SU-DHL-6 (cell line): ENCODE data around the gene FRS2.

Source experiments
- H2AFZ ChIP-seq: fragments of 200-600 bp; sonication (generic); 2 replicates; pipeline ENCODE4 v1.6.1; 2014; ENCODE audit warnings: low read depth, mild to moderate bottlenecking, moderate library complexity, mixed read lengths, antibody characterized with exemption, low read length; ENCODE audit not compliant: severe bottlenecking
- H3F3A ChIP-seq: fragments of 200-600 bp; shearing (Covaris generic); 2 replicates; pipeline ENCODE4 v1.6.0; 2016; ENCODE audit warnings: antibody characterized with exemption, mild to moderate bottlenecking; ENCODE audit not compliant: insufficient read depth
- H3K27ac ChIP-seq: fragments of 200-600 bp; sonication (generic); 2 replicates; pipeline ENCODE4 v1.5.1; 2016; ENCODE audit warnings: low read depth, mild to moderate bottlenecking, low read length, moderate library complexity, mixed read lengths
- H3K27me3 ChIP-seq: fragments of 200-600 bp; sonication (generic), shearing (Covaris generic); 2 replicates; pipeline ENCODE4 v1.6.0; 2014; ENCODE audit warnings: mild to moderate bottlenecking, low read length
- H3K36me3 ChIP-seq: fragments of 200-600 bp; sonication (generic); 2 replicates; pipeline ENCODE4 v1.6.1; 2014; ENCODE audit warnings: mild to moderate bottlenecking, low read length, mixed read lengths
- H3K4me2 ChIP-seq: fragments of 300-600, 200-600 bp; shearing (Covaris generic), sonication (generic); 2 replicates; pipeline ENCODE4 v1.6.0; 2014; ENCODE audit warnings: low read length, low read depth, mild to moderate bottlenecking; ENCODE audit not compliant: poor library complexity, severe bottlenecking
- H3K4me3 ChIP-seq: fragments of 200-600 bp; sonication (generic); 2 replicates; pipeline ENCODE4 v1.5.1; 2014; ENCODE audit warnings: antibody characterized with exemption, low read length, mild to moderate bottlenecking, mixed read lengths; ENCODE audit not compliant: insufficient read depth, poor library complexity, severe bottlenecking
- H3K79me2 ChIP-seq: fragments of 200-600 bp; sonication (generic); 2 replicates; pipeline ENCODE4 v1.6.1; 2014; ENCODE audit warnings: mild to moderate bottlenecking, low read length, moderate library complexity; ENCODE audit not compliant: insufficient read depth
- H3K9ac ChIP-seq: fragments of 200-600 bp; sonication (generic); 2 replicates; pipeline ENCODE4 v1.7.0; 2014; ENCODE audit warnings: mild to moderate bottlenecking, low read length
- H3K9me2 ChIP-seq: fragments of 200-600 bp; sonication (generic); replicated peaks from 2 replicates; pipeline ENCODE4 v1.6.1; 2014; ENCODE audit warnings: low read length; ENCODE audit not compliant: insufficient read depth
- H3K9me3 ChIP-seq: fragments of 200-600 bp; sonication (generic); 2 replicates; pipeline ENCODE4 v1.6.1; 2014; ENCODE audit warnings: low read length, mixed read lengths; ENCODE audit not compliant: insufficient read depth
- H4K20me1 ChIP-seq: fragments of 200-600 bp; sonication (generic); 2 replicates; pipeline ENCODE4 v1.6.1; 2014; ENCODE audit warnings: low read depth, mild to moderate bottlenecking, antibody characterized with exemption, low read length, moderate library complexity, mixed read lengths
- EZH2phosphoT487 ChIP-seq: fragments of 200-600 bp; sonication (generic), shearing (Covaris generic); conservative IDR thresholded peaks from 2 replicates; pipeline ENCODE4 v1.6.1; 2018; ENCODE audit warnings: mild to moderate bottlenecking, antibody characterized with exemption, low read length, moderate library complexity, mixed read lengths
- TF ChIP-seq, protein P1 (sequence below): fragments of 200-600 bp; sonication (generic); IDR thresholded peaks from one replicate; pipeline ENCODE4 v1.5.1; 2017; ENCODE audit warnings: antibody characterized with exemption, mild to moderate bottlenecking, low read length, moderate library complexity; ENCODE audit not compliant: insufficient read depth, poor library complexity, severe bottlenecking

FRS2 gene

DNA sequence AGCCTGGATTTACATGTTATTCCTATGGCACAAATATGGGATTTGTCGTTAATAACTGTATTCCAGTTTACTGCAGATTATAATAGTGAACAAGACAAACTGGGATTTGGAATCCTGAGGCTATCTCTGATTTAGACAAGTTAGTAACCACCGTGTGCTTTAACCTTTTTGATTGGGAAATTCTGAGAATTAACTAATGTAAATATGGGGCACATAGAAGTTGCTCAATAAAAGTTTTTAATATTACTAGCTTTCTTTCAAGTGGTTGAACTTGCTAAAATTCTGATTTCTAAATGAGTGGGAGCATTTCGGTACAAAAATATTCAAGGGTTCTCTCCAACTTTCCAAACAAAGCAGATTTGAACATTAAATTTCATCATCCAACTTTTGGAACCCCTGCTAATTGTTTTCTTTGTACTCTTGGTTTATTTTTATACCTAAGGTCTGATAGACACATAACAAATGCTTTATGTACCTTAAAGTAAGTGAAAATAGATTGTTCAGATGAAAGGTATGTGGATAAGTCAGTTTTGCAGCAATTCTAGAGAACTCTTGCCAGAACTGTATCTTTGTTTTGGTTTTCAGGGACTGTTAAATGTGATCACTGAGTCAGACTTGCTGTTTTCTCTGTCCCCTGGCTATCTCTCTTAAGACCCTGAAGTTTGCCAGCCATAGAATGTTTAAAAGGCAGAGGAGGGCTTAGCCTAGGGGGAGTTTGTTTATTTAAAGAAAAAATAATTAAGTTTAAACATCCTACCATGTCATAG, 57.5 kb downstream of the FRS2 start:
- 0 out of 2 replicates have a peak, but pooled peaks cover 6% of the 10 kb centered on the region for H4K20me1 ChIP-seq
- no peaks in the 10 kb centered on the region for H3F3A ChIP-seq
- no peaks in the 10 kb centered on the region for H3K27me3 ChIP-seq
- peaks cover 37% of the 10 kb centered on the region for H3K79me2 ChIP-seq
- H3K4me3 ChIP-seq, result no peak overlapping the region
- H3K27ac ChIP-seq, result no peak overlapping the region
- no peak overlapping the region for H3K4me2 ChIP-seq
- no peak overlapping the region for H2AFZ ChIP-seq
- H3K9ac ChIP-seq, result no peak overlapping the region
- H3K9me2 ChIP-seq, result no peaks in the 10 kb centered on the region
- no peaks in the 10 kb centered on the region for H3K9me3 ChIP-seq
- TF ChIP-seq, protein P1, sequence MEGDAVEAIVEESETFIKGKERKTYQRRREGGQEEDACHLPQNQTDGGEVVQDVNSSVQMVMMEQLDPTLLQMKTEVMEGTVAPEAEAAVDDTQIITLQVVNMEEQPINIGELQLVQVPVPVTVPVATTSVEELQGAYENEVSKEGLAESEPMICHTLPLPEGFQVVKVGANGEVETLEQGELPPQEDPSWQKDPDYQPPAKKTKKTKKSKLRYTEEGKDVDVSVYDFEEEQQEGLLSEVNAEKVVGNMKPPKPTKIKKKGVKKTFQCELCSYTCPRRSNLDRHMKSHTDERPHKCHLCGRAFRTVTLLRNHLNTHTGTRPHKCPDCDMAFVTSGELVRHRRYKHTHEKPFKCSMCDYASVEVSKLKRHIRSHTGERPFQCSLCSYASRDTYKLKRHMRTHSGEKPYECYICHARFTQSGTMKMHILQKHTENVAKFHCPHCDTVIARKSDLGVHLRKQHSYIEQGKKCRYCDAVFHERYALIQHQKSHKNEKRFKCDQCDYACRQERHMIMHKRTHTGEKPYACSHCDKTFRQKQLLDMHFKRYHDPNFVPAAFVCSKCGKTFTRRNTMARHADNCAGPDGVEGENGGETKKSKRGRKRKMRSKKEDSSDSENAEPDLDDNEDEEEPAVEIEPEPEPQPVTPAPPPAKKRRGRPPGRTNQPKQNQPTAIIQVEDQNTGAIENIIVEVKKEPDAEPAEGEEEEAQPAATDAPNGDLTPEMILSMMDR, result no peak
- no peak for TF ChIP-seq EZH2phosphoT487
- peaks cover 2% of the 10 kb centered on the region; the same call in 1 of the 2 replicates for H3K36me3 ChIP-seq

DNA sequence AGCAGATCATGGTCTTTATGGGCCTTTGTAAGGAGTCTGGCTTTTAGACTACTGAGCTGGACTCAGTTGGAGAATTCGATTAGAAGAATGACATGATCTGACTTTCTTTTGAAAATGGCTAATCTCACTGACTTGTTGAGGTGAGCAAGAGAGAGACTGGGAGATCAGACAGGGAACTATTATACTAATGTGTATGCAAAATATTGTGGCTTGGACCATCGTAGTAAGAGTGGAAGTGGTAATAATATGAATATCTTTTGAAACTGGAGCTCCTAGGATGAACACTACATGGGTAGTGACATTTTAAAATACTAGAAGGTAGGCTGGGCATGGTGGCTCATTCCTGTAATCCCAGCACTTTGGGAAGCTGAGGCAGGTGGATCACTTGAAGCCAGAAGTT, 58.8 kb downstream of the FRS2 start:
- Histone ChIP-seq H3K4me3 (no peak overlapping the region), H3K27ac (no peak overlapping the region), H3F3A (no peaks in the 10 kb centered on the region), H3K79me2 (peaks cover 24% of the 10 kb centered on the region), H3K9ac (no peak overlapping the region), H3K36me3 (peaks cover 2% of the 10 kb centered on the region; the same call in 1 of the 2 replicates), H3K4me2 (no peak overlapping the region), H2AFZ (no peak overlapping the region), H3K9me2 (no peaks in the 10 kb centered on the region), H4K20me1 (0 out of 2 replicates have a peak, but pooled peaks cover 6% of the 10 kb centered on the region), H3K27me3 (no peaks in the 10 kb centered on the region), H3K9me3 (no peaks in the 10 kb centered on the region)
- no peak for TF ChIP-seq EZH2phosphoT487
- TF ChIP-seq, protein P1, result no peak

DNA sequence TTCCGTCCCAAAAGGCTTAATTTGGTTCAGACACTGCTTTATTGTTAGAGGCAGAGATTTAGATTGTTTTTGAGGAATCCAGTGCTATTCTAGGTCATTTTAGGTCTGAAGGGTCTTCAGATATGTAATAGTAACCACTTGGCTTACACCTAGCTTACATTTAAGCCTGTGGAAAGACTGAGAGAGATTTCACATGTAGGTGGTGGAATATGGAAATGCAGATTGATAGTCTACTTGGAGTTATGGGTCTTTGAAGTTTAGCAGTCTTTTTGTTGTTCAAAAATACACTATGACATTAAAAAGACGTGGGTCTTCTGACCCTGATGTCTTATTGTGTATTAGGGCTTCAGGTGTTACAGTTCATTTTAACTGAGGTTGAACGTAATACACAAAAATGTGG, 63.7 kb downstream of the FRS2 start:
- peaks cover 2% of the 10 kb centered on the region; the same call in 1 of the 2 replicates for H3K79me2 ChIP-seq
- H3K9me3 ChIP-seq, result no peaks in the 10 kb centered on the region
- H3K9ac ChIP-seq, result no peak overlapping the region
- no peak overlapping the region for H3K4me2 ChIP-seq
- no peak overlapping the region for H2AFZ ChIP-seq
- H3K36me3 ChIP-seq, result peaks cover 2% of the 10 kb centered on the region; the same call in 1 of the 2 replicates
- no peak overlapping the region for H3K4me3 ChIP-seq
- no peak for TF ChIP-seq EZH2phosphoT487
- TF ChIP-seq, protein P1, result no peak
- no peaks in the 10 kb centered on the region for H3F3A ChIP-seq
- H4K20me1 ChIP-seq, result no peaks in the 10 kb centered on the region
- H3K9me2 ChIP-seq, result no peaks in the 10 kb centered on the region
- no peak overlapping the region for H3K27ac ChIP-seq
- no peaks in the 10 kb centered on the region for H3K27me3 ChIP-seq
